DND-41 (cell line): Measurements from ENCODE around the gene GSN.

Source experiments
- ATAC-seq: fragments of 200-7000 bp; cut with Tn5 transposase; 3 replicates; pipeline ENCODE4 v1.9.1; 2021; ENCODE audit warnings: low read depth; ENCODE audit not compliant: insufficient read depth
- DNase-seq: peaks from one replicate; pipeline ENCODE4 v3.0.0-alpha.2; 2020
- H2AFZ ChIP-seq: 2 replicates; pipeline ENCODE4 v1.6.0; 2012; ENCODE audit warnings: low read depth, low read length
- H3K27ac ChIP-seq: 2 replicates; pipeline ENCODE4 v1.5.1; 2012; ENCODE audit warnings: low read length, inconsistent platforms
- H3K27me3 ChIP-seq: fragments of 200-600 bp; sonication (generic); 2 replicates; pipeline ENCODE4 v1.6.0; 2012; ENCODE audit warnings: low read length, mild to moderate bottlenecking, inconsistent platforms; ENCODE audit not compliant: insufficient read depth, poor library complexity
- H3K36me3 ChIP-seq: 2 replicates; pipeline ENCODE4 v1.5.1; 2012; ENCODE audit warnings: low read length, inconsistent platforms; ENCODE audit not compliant: insufficient read depth
- H3K4me1 ChIP-seq: 2 replicates; pipeline ENCODE4 v1.5.1; 2012; ENCODE audit warnings: mild to moderate bottlenecking, low read length; ENCODE audit not compliant: insufficient read depth
- H3K4me2 ChIP-seq: 2 replicates; pipeline ENCODE4 v1.6.0; 2012; ENCODE audit warnings: mild to moderate bottlenecking, moderate library complexity, low read length, inconsistent platforms; ENCODE audit not compliant: insufficient read depth
- H3K4me3 ChIP-seq, 2 experiments: fragments of 200-600 bp in 1 of 2; shearing (Covaris generic) in 1 of 2; 2 replicates each; pipeline ENCODE4 v1.5.1; 2012 to 2016; ENCODE audit warnings: inconsistent platforms in 2 of 2, low read length in 2 of 2, mild to moderate bottlenecking in 2 of 2, low read depth in 1 of 2, moderate library complexity in 1 of 2
- H3K79me2 ChIP-seq: 2 replicates; pipeline ENCODE4 v1.6.0; 2012; ENCODE audit warnings: low read length, inconsistent platforms; ENCODE audit not compliant: insufficient read depth
- H3K9ac ChIP-seq: 2 replicates; pipeline ENCODE4 v1.6.0; 2012; ENCODE audit warnings: low read depth, mild to moderate bottlenecking, inconsistent platforms, low read length, moderate library complexity
- H3K9me3 ChIP-seq: 2 replicates; pipeline ENCODE4 v1.5.1; 2012; ENCODE audit warnings: low read length, moderate library complexity, mild to moderate bottlenecking, inconsistent platforms; ENCODE audit not compliant: insufficient read depth, severe bottlenecking
- H4K20me1 ChIP-seq: 2 replicates; pipeline ENCODE4 v1.6.0; 2012; ENCODE audit warnings: low read length; ENCODE audit not compliant: insufficient read depth
- CTCF ChIP-seq: IDR thresholded peaks from 2 replicates; pipeline ENCODE4 v1.5.1; 2012; ENCODE audit warnings: borderline replicate concordance, low read length, moderate library complexity, mild to moderate bottlenecking; ENCODE audit not compliant: poor library complexity, severe bottlenecking; ENCODE audit errors: extremely low read depth
- EZH2 ChIP-seq: IDR thresholded peaks from 3 replicates; pipeline ENCODE4 v1.6.1; 2012; ENCODE audit warnings: borderline replicate concordance, low read depth, mild to moderate bottlenecking, moderate library complexity, low read length, inconsistent platforms; ENCODE audit not compliant: severe bottlenecking

GSN gene

GRCh38 chr9:121359351-121360294, 91.7 kb downstream of the GSN start:
- Histone ChIP-seq H3K9ac (no peak overlapping the region), H3K79me2 (no peaks in the 10 kb centered on the region), H4K20me1 (no peaks in the 10 kb centered on the region), H3K27ac (no peak overlapping the region), H3K4me1 (no peaks in the 10 kb centered on the region), H3K36me3 (no peaks in the 10 kb centered on the region), H3K9me3 (no peaks in the 10 kb centered on the region), H3K27me3 (peaks cover 25% of the 10 kb centered on the region), H2AFZ (no peak overlapping the region), H3K4me2 (no peak overlapping the region), H3K4me3 (no peak overlapping the region)
- ATAC-seq (no peak), DNase-seq (no peak)
- no peak for TF ChIP-seq CTCF
- no peak for TF ChIP-seq EZH2

- Histone ChIP-seq H3K27ac (no peak overlapping the region), H3K4me1 (no peaks in the 10 kb centered on the region), H3K27me3 (peaks cover 24% of the 10 kb centered on the region), H3K79me2 (no peaks in the 10 kb centered on the region), H3K36me3 (no peaks in the 10 kb centered on the region), H3K4me3 (no peak overlapping the region), H4K20me1 (no peaks in the 10 kb centered on the region), H2AFZ (no peak overlapping the region), H3K9me3 (no peaks in the 10 kb centered on the region), H3K4me2 (no peak overlapping the region), H3K9ac (no peak overlapping the region)
- ATAC-seq (no peak), DNase-seq (no peak)
- no peak for TF ChIP-seq CTCF
- TF ChIP-seq EZH2: no peak
These were observed 92.8 kb downstream of the GSN start for GRCh38 chr9:121360601-121361374.

- ATAC-seq: no peak
- H3K27me3 ChIP-seq: peaks cover 19% of the 10 kb centered on the region
- no peak overlapping the region for H2AFZ ChIP-seq
- no peak overlapping the region for H3K9ac ChIP-seq
- no peaks in the 10 kb centered on the region for H3K36me3 ChIP-seq
- H3K4me2 ChIP-seq: no peak overlapping the region
- H3K4me1 ChIP-seq: no peaks in the 10 kb centered on the region
- TF ChIP-seq CTCF (no peak), EZH2 (no peak)
- H4K20me1 ChIP-seq: no peaks in the 10 kb centered on the region
- no peaks in the 10 kb centered on the region for H3K79me2 ChIP-seq
- no peak for DNase-seq
- no peak overlapping the region for H3K4me3 ChIP-seq
- no peaks in the 10 kb centered on the region for H3K9me3 ChIP-seq
- H3K27ac ChIP-seq: no peak overlapping the region
These were observed 95.1 kb downstream of the GSN start for GRCh38 chr9:121362813-121363621.
